CD14-positive monocyte (primary cell): Measurements from ENCODE around the gene SNX18. TPM values are rescaled to one million over a fixed set of nuclear protein-coding genes. Genes with fewer than 3 reads are reported as not detected.

Source experiments
- DNase-seq, 3 donors: peaks; one replicate each; pipeline ENCODE4 v3.0.0-alpha.2; 2011 to 2022
- H2AFZ ChIP-seq: 2 replicates; pipeline ENCODE4 v1.6.0; 2012; ENCODE audit warnings: mild to moderate bottlenecking, low read depth, low read length, inconsistent platforms; ENCODE audit not compliant: insufficient read depth, poor library complexity, severe bottlenecking
- H3K27ac ChIP-seq, 2 donors: 1 replicate in 1 of 2; 2 replicates in 1 of 2; pipeline ENCODE4 v1.5.1; 2012 to 2013; ENCODE audit warnings: low read length in 2 of 2, control low read depth in 1 of 2, inconsistent platforms in 1 of 2, low read depth in 1 of 2, mild to moderate bottlenecking in 1 of 2
- H3K27me3 ChIP-seq, 2 donors: one replicate each; pipeline versions ENCODE4 v1.6.0 to v1.6.1; 2011 to 2013; ENCODE audit warnings: low read length in 2 of 2; ENCODE audit not compliant: control insufficient read depth in 2 of 2, insufficient read depth in 2 of 2
- H3K36me3 ChIP-seq, 2 donors: replicated peaks in 1 of 2; 1 replicate in 1 of 2; 2 replicates in 1 of 2; pipeline versions ENCODE4 v1.5.1 to v1.6.1; 2012 to 2013; ENCODE audit warnings: low read length in 2 of 2, control low read depth in 1 of 2, inconsistent platforms in 1 of 2, mild to moderate bottlenecking in 1 of 2; ENCODE audit not compliant: insufficient read depth in 2 of 2, control insufficient read depth in 1 of 2
- H3K4me1 ChIP-seq, 2 donors: 1 replicate in 1 of 2; 2 replicates in 1 of 2; pipeline versions ENCODE4 v1.5.1 to v1.6.1; 2012 to 2013; ENCODE audit warnings: low read length in 2 of 2, control low read depth in 1 of 2, inconsistent platforms in 1 of 2, mild to moderate bottlenecking in 1 of 2, moderate library complexity in 1 of 2; ENCODE audit not compliant: insufficient read depth in 2 of 2, control insufficient read depth in 1 of 2
- H3K4me2 ChIP-seq: replicated peaks from 2 replicates; pipeline ENCODE3; 2012; ENCODE audit warnings: low read length, moderate library complexity, mild to moderate bottlenecking; ENCODE audit not compliant: poor library complexity, severe bottlenecking; ENCODE audit errors: extremely low read depth
- H3K4me3 ChIP-seq, 3 experiments: fragments of 200-600 bp in 1 of 3; sonication (generic) in 1 of 3; replicated peaks in 1 of 3; 1 replicate in 2 of 3; 2 replicates in 1 of 3; pipeline ENCODE4 v1.5.1; 2011 to 2013; ENCODE audit warnings: low read length in 3 of 3, mild to moderate bottlenecking in 3 of 3, control low read depth in 2 of 3, low read depth in 2 of 3, inconsistent platforms in 1 of 3, moderate library complexity in 1 of 3
- H3K79me2 ChIP-seq: 2 replicates; pipeline ENCODE4 v1.6.0; 2012; ENCODE audit warnings: mild to moderate bottlenecking, control low read depth, inconsistent platforms, low read length, moderate library complexity; ENCODE audit not compliant: insufficient read depth
- H3K9ac ChIP-seq: 2 replicates; pipeline ENCODE4 v1.6.0; 2017; ENCODE audit warnings: low read length, mild to moderate bottlenecking; ENCODE audit not compliant: insufficient read depth, poor library complexity, severe bottlenecking
- H3K9me3 ChIP-seq, 2 donors: replicated peaks in 1 of 2; 1 replicate in 1 of 2; 2 replicates in 1 of 2; pipeline versions ENCODE4 v1.5.1 to v1.6.1; 2012 to 2013; ENCODE audit warnings: low read length in 2 of 2, control low read depth in 1 of 2; ENCODE audit not compliant: control insufficient read depth in 1 of 2, insufficient read depth in 1 of 2
- H4K20me1 ChIP-seq: 2 replicates; pipeline ENCODE4 v1.6.0; 2012; ENCODE audit warnings: mild to moderate bottlenecking, low read length, control low read depth, moderate library complexity; ENCODE audit not compliant: insufficient read depth
- H3K27ac Mint-ChIP-seq, 7 donors: one replicate each; pipeline ENCODE4 v1.8.0; 2020; ENCODE audit warnings: mild to moderate bottlenecking in 7 of 7, mixed read lengths in 7 of 7, moderate library complexity in 6 of 7, inconsistent platforms in 2 of 7
- H3K27me3 Mint-ChIP-seq, 3 donors: one replicate each; pipeline ENCODE4 v1.8.0; 2021 to 2022; ENCODE audit warnings: low read depth in 3 of 3, mild to moderate bottlenecking in 3 of 3, mixed read lengths in 3 of 3, moderate library complexity in 3 of 3, inconsistent platforms in 1 of 3
- H3K36me3 Mint-ChIP-seq, 2 donors: one replicate each; pipeline ENCODE4 v1.8.0; 2020; ENCODE audit warnings: mixed read lengths in 2 of 2, inconsistent platforms in 1 of 2, mild to moderate bottlenecking in 1 of 2
- H3K4me1 Mint-ChIP-seq: one replicate; pipeline ENCODE4 v1.8.0; 2020; ENCODE audit warnings: mild to moderate bottlenecking, mixed read lengths
- H3K4me3 Mint-ChIP-seq, 2 donors: one replicate each; pipeline ENCODE4 v1.8.0; 2020; ENCODE audit warnings: mild to moderate bottlenecking in 2 of 2, mixed read lengths in 2 of 2, moderate library complexity in 1 of 2
- H3K9me3 Mint-ChIP-seq, 7 donors: one replicate each; pipeline ENCODE4 v1.8.0; 2020 to 2022; ENCODE audit warnings: mixed read lengths in 7 of 7, mild to moderate bottlenecking in 6 of 7, moderate library complexity in 6 of 7, inconsistent platforms in 2 of 7
- WGBS: methylation state at CpG from one replicate; pipeline ENCODE4 v1.1.5; 2013; ENCODE audit warnings: missing lambda C conversion rate; ENCODE audit not compliant: insufficient coverage; 5-methylcytosine and 5-hydroxymethylcytosine counted together
- intact Hi-C, 2 donors: fragments of 100-400 bp; cut with micrococcal nuclease; formaldehyde crosslinking; loops; one replicate each; pipeline versions ENCODE4 v1.15.0 to v1.15.1; 2023
- polyA plus RNA-seq, 3 donors: library from polyadenylated mRNA; depleted of rRNA in 1 of 3; unstranded in 2 of 3; stranded (reverse) in 1 of 3; fragments of 300-500 nt in 2 of 3; fragments of >200 nt in 1 of 3; fragmentation: Illumina TruSeq in 2 of 3; gene quantifications; 1 replicate in 2 of 3; 2 replicates in 1 of 3; pipeline ENCODE4 v1.2.3, GENCODE V29; 2012 to 2021
- TF ChIP-seq, protein P1 (sequence below): fragments of 200-600 bp; IDR thresholded peaks from one replicate; pipeline ENCODE4 v1.8.0; 2022; ENCODE audit warnings: antibody characterized with exemption, mild to moderate bottlenecking

SNX18 gene
- polyA plus RNA-seq, 3 donors = 6.8 to 33.3 (median 12.4) TPM

DNA sequence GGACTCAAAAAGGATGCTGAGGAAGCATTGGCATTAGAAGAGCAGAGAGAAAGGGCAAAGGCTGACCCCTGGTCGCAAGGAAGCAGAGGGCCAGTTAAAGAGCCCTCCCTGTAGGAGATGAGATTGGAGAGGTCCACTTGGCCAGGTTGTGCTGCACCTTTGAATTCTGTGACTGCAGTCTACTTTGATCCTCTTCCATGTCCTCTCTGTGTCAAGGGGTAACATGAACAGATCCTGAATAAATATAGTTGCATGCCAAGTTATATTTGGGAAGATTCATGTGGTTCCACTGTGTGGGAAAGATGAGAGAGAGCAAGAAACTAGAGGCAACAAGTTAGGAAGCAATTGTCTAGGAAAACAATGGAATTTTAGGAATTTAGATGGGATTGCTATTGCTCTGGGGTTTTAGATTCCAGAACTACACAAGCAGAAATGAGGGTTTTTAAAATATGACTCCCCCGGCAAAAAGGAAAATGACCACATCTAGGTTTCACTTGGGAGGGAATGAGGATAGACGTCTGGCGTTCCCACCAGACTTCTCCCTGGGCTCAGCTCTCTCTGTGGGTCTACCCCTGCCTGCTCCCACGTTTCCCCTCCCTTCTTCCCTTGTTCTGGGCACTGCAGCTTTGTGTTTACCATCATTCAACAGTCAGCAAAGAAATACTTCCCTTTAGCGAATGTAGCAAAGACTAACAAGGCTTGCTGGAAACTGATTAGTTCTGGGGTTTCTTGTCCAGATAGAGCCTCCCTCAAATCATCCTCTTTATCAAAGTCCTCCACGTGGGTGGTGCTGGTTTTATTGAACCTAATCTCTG, 63.6 kb downstream of the SNX18 start:
- DNase-seq = peak in 1 of 3 donors; percentile 19
- Mint-ChIP-seq H3K4me1 (peaks cover 62% of the 10 kb centered on the region), H3K27ac (peak overlapping the region in 6 of 7 donors; percentile 5 to 84 (median 74)), H3K27me3 (peaks cover 0 to 2% (median 2%) of the 10 kb centered on the region in 3 donors), H3K4me3 (peak overlapping the region in 1 of 2 donors; percentile 53), H3K36me3 (peaks cover 2 to 9% of the 10 kb centered on the region in 2 donors), H3K9me3 (peaks cover 2 to 8% (median 4%) of the 10 kb centered on the region in 7 donors)
- no peaks in the 10 kb centered on the region for H3K79me2 ChIP-seq
- H3K9me3 ChIP-seq = peaks cover 2 to 6% of the 10 kb centered on the region in 2 donors
- H3K4me3 ChIP-seq = no peak overlapping the region
- H3K4me1 ChIP-seq = peaks cover 44 to 56% of the 10 kb centered on the region in 2 donors
- no peak overlapping the region for H3K9ac ChIP-seq
- H3K27ac ChIP-seq = peak overlapping the region in 1 of 2 donors; percentile 71
- TF ChIP-seq, protein P1, sequence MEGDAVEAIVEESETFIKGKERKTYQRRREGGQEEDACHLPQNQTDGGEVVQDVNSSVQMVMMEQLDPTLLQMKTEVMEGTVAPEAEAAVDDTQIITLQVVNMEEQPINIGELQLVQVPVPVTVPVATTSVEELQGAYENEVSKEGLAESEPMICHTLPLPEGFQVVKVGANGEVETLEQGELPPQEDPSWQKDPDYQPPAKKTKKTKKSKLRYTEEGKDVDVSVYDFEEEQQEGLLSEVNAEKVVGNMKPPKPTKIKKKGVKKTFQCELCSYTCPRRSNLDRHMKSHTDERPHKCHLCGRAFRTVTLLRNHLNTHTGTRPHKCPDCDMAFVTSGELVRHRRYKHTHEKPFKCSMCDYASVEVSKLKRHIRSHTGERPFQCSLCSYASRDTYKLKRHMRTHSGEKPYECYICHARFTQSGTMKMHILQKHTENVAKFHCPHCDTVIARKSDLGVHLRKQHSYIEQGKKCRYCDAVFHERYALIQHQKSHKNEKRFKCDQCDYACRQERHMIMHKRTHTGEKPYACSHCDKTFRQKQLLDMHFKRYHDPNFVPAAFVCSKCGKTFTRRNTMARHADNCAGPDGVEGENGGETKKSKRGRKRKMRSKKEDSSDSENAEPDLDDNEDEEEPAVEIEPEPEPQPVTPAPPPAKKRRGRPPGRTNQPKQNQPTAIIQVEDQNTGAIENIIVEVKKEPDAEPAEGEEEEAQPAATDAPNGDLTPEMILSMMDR = no peak
- no peaks in the 10 kb centered on the region for H3K36me3 ChIP-seq
- 100% methylated on average over 1 of the region's 7 CpGs for WGBS
- H3K27me3 ChIP-seq = no peaks in the 10 kb centered on the region
- no peaks in the 10 kb centered on the region for H4K20me1 ChIP-seq
- H2AFZ ChIP-seq = peak overlapping the region; percentile 57
- H3K4me2 ChIP-seq = peak overlapping the region; percentile 21
- intact Hi-C loops = no loop called here

- Histone ChIP-seq H4K20me1 (no peaks in the 10 kb centered on the region), H2AFZ (peak overlapping the region; percentile 57), H3K27ac (peak overlapping the region in 1 of 2 donors; percentile 71), H3K4me3 (no peak overlapping the region), H3K9ac (no peak overlapping the region), H3K27me3 (no peaks in the 10 kb centered on the region), H3K79me2 (no peaks in the 10 kb centered on the region), H3K4me2 (peak overlapping the region; percentile 21), H3K4me1 (peaks cover 40 to 48% of the 10 kb centered on the region in 2 donors), H3K36me3 (no peaks in the 10 kb centered on the region), H3K9me3 (peaks cover 7 to 12% of the 10 kb centered on the region in 2 donors)
- Mint-ChIP-seq H3K36me3 (peaks cover 2 to 9% of the 10 kb centered on the region in 2 donors), H3K27me3 (peaks cover 0 to 2% (median 0%) of the 10 kb centered on the region in 3 donors), H3K4me1 (peaks cover 54% of the 10 kb centered on the region), H3K4me3 (no peak overlapping the region), H3K27ac (peak overlapping the region in 3 of 7 donors; percentile 58 to 84 (median 83)), H3K9me3 (peaks cover 6 to 15% (median 9%) of the 10 kb centered on the region in 7 donors)
- TF ChIP-seq, protein P1 = no peak
- DNase-seq = no peak
- intact Hi-C loops = no loop called here
- WGBS = no CpG with 5 or more reads among the region's 3 CpGs
These were observed 64.4 kb downstream of the SNX18 start for GRCh38 chr5:54581831-54582548.
